Measurements from ENCODE around the gene C19orf25.

The C19orf25 gene

GRCh38 chr19:1427221-1427920, 51.6 kb downstream of the C19orf25 start:
- no peak for DNase-seq (ENCODE audit: extremely low read depth, low read depth)
- TF ChIP-seq, protein P1, sequence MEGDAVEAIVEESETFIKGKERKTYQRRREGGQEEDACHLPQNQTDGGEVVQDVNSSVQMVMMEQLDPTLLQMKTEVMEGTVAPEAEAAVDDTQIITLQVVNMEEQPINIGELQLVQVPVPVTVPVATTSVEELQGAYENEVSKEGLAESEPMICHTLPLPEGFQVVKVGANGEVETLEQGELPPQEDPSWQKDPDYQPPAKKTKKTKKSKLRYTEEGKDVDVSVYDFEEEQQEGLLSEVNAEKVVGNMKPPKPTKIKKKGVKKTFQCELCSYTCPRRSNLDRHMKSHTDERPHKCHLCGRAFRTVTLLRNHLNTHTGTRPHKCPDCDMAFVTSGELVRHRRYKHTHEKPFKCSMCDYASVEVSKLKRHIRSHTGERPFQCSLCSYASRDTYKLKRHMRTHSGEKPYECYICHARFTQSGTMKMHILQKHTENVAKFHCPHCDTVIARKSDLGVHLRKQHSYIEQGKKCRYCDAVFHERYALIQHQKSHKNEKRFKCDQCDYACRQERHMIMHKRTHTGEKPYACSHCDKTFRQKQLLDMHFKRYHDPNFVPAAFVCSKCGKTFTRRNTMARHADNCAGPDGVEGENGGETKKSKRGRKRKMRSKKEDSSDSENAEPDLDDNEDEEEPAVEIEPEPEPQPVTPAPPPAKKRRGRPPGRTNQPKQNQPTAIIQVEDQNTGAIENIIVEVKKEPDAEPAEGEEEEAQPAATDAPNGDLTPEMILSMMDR (IDR thresholded peaks at IDR 0.05; ENCODE audit: low read depth, low read length, missing control alignments) = no peak
- H3K4me3 ChIP-seq (replicated peaks; ENCODE audit: low read depth, low read length) = no peak overlapping the region

GRCh38 chr19:1426736-1427135, 52.3 kb downstream of the C19orf25 start:
- H3K4me3 ChIP-seq (replicated peaks; ENCODE audit: low read depth, low read length) = no peak overlapping the region
- TF ChIP-seq, protein P1 (IDR thresholded peaks at IDR 0.05; ENCODE audit: low read depth, low read length, missing control alignments) = no peak
- no peak for DNase-seq (ENCODE audit: extremely low read depth, low read depth)

GRCh38 chr19:1425902-1426301, 53.1 kb downstream of the C19orf25 start:
- DNase-seq (ENCODE audit: extremely low read depth, low read depth) = no peak
- H3K4me3 ChIP-seq (replicated peaks; ENCODE audit: low read depth, low read length) = no peak overlapping the region
- TF ChIP-seq, protein P1 (IDR thresholded peaks at IDR 0.05; ENCODE audit: low read depth, low read length, missing control alignments) = no peak

DNA sequence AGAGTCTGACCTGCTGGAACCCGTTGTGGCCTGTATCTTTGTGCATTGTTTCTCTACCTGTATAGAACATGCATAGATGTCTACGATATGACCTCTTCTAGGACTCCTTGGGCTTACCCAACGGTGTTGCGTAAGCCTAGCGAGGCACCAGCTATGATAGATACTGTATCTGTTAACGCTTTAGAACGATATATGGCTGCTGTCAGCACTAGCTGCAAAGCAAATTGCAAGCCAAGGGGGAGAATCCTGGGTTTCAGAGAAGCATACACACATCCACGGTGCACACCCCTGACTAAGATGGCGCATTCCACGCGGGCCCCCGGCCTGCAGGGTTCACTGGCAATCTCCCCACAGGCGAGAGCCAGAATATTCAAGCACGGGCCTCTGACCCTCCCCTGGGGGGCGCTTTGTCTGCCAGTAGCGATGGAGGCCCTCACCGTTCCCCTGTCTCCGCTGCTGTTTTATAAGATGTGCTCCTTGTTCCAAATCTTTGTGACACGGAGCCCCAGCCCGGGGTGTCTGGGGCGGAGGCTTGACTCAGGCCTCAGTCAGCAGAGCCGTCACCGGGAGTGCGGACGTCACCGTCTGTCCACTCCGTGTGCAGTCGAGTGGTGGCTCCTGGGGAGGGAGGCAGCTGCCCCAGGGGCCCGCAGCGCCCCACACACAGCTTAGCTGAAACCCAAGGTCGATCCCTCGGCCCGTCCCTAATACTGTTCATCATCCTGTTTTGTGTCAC, 53.7 kb downstream of the C19orf25 start:
- DNase-seq (ENCODE audit: extremely low read depth, low read depth) = no peak
- no peak overlapping the region for H3K4me3 ChIP-seq (replicated peaks; ENCODE audit: low read depth, low read length)
- TF ChIP-seq, protein P1 (IDR thresholded peaks at IDR 0.05; ENCODE audit: low read depth, low read length, missing control alignments) = no peak

DNA sequence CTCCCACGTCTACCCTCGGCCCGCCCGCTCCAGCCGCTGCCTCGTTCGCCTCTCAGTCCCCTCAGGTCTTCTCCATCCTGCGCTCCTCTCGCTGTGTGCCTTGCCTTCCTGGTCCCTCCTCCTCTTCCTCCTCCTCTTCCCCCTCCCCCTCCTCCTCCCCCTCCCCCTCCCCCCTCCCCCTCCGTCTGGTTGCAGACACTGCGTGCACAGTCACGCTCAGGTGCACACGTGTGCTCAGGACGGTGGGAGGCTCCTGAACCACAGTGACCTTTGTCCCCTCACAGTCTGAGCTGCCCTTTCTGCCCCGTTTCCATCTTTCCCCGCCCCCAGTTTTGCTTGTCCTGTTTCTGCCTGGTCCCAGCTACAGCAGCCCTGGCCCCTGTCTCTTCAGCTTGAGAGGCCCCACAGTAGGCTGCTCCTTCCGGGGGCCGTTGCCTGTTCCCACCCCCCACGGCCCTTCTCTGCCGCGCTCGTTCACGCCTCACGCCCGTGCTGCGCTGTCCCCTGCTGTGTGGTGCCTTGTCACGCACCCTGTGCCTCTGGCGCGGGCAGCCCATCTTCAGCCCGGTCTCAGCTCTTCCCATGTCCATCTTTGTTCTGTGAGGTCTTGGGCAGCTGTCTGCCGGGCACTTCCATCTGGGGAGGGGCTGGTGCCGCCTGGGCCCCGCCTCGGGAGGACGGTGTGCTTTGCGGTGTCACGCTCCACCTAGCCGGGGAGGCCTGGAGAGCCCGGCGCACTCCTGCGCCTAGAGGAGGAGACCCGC, 54.6 kb downstream of the C19orf25 start:
- no peak for DNase-seq (ENCODE audit: extremely low read depth, low read depth)
- TF ChIP-seq, protein P1 (IDR thresholded peaks at IDR 0.05; ENCODE audit: low read depth, low read length, missing control alignments) = no peak
- no peak overlapping the region for H3K4me3 ChIP-seq (replicated peaks; ENCODE audit: low read depth, low read length)

- TF ChIP-seq, protein P1 (IDR thresholded peaks at IDR 0.05; ENCODE audit: low read depth, low read length, missing control alignments) = no peak
- H3K4me3 ChIP-seq (replicated peaks; ENCODE audit: low read depth, low read length) = no peak overlapping the region
- no peak for DNase-seq (ENCODE audit: extremely low read depth, low read depth)
Measured at GRCh38 chr19:1423436-1424191, 55.4 kb downstream of the C19orf25 start.
